Measurements from ENCODE around the gene HLA-DMB.

- TF ChIP-seq CTCF (IDR thresholded peaks at IDR 0.05; ENCODE audit: insufficient read depth, low read length) (no peak), REST (IDR thresholded peaks at IDR 0.05; ENCODE audit: insufficient replicate concordance, low read depth) (no peak), POLR2AphosphoS5 (IDR thresholded peaks at IDR 0.05; ENCODE audit: low read depth) (no peak), GABPA (IDR thresholded peaks at IDR 0.05; ENCODE audit: low read depth) (no peak), SPI1 (IDR thresholded peaks at IDR 0.05; ENCODE audit: borderline replicate concordance, low read depth) (no peak)
These were observed 8.3 kb upstream of the HLA-DMB start for GRCh38 chr6:32949113-32949512.
